Thyroid gland (tissue), 4 donors: ENCODE results near the gene CDC45.

ENCODE experiments used
- POLR2A ChIP-seq, 2 donors: fragments of 450-650 bp; IDR thresholded peaks; one replicate each; pipeline ENCODE4 v1.6.1; 2017; ENCODE audit warnings: antibody characterized with exemption in 2 of 2, mild to moderate bottlenecking in 2 of 2, moderate library complexity in 1 of 2
- TF ChIP-seq, protein P1 (sequence below), 6 experiments: fragments of 200-600 bp in 3 of 6; fragments of 450-650 bp in 3 of 6; sonication (generic) in 3 of 6; IDR thresholded peaks; one replicate each; pipeline ENCODE4 v1.5.1; 2016 to 2019; ENCODE audit warnings: antibody characterized with exemption in 6 of 6, mild to moderate bottlenecking in 2 of 6, inconsistent platforms in 1 of 6, moderate library complexity in 1 of 6

DNA sequence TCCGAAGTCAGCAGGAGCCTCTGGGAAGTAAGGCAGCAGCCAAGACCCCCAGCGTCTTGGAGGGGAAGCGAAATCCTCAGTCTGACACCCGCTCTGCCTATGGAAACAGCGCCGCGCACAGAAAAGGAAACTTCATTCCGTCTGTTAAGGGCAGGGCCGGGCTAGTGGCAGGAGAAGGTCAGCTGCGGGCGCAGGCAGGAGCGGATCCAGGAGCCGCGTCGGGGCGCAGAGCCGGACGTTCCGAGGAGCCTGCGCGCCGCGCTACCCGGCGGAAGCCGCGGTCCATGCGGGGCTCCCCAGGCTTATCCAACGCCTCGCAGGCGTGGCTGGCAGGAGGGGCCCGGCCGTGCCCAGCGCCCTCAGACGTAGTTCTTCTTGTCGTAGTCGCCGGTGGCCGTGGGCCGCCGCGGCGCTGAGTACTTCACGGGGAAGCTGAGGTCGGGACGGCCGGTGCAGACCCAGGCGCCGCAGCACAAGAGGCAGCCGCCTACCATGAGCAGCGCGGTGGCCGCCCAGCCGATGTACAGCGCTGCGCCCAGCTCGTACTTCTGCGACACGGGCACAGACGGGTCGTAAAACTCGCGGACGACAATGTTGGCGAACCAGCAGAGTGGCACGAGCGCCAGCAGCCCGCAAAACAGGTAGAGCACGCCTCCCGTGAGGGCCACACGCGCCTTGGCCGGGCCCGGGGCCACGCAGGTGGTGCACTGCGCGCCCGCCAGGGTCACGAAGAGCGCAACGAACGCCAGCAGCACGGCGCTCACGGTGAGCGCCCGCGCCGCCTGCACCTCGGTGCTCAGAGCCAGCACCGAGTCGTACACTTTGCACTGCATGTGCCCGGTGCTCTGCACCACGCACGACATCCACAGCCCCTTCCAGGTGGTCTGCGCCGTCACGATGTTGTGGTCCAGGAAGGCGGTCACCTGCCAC is 43.8 kb downstream of the CDC45 start:
- TF ChIP-seq, protein P1, sequence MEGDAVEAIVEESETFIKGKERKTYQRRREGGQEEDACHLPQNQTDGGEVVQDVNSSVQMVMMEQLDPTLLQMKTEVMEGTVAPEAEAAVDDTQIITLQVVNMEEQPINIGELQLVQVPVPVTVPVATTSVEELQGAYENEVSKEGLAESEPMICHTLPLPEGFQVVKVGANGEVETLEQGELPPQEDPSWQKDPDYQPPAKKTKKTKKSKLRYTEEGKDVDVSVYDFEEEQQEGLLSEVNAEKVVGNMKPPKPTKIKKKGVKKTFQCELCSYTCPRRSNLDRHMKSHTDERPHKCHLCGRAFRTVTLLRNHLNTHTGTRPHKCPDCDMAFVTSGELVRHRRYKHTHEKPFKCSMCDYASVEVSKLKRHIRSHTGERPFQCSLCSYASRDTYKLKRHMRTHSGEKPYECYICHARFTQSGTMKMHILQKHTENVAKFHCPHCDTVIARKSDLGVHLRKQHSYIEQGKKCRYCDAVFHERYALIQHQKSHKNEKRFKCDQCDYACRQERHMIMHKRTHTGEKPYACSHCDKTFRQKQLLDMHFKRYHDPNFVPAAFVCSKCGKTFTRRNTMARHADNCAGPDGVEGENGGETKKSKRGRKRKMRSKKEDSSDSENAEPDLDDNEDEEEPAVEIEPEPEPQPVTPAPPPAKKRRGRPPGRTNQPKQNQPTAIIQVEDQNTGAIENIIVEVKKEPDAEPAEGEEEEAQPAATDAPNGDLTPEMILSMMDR (IDR thresholded peaks at IDR 0.05), result no peak
- no peak for TF ChIP-seq POLR2A (IDR thresholded peaks at IDR 0.05)
